ENCODE data around the gene AMBRA1. TPM values are rescaled to one million over a fixed set of nuclear protein-coding genes. Genes with fewer than 3 reads are reported as not detected.

AMBRA1 gene
- total RNA-seq, 1 experiment from 2014 or later: 21.0 TPM

- in situ Hi-C loops (cut with HindIII; ENCODE audit: low pct_unique_long_range_greater_than_20kb, low sequenced_read_pairs): no loop called here
- DNase-seq (ENCODE audit: low read depth): peak; percentile 88
Measured at GRCh38 chr11:46617134-46617971, 23.5 kb upstream of the AMBRA1 start, which contains the start of the genes ATG13 and HARBI1. TSS of gene ATG13 (plus strand) at chr11:46617553. CDS start at chr11:46644292, 26,739 bp downstream. TSS of gene HARBI1 (minus strand) at chr11:46617227. CDS start at chr11:46616237, 990 bp downstream.

GRCh38 chr11:46616551-46617133 is 22.8 kb upstream of the AMBRA1 start:
- DNase-seq (ENCODE audit: low read depth): no peak
- in situ Hi-C loops (cut with HindIII; ENCODE audit: low pct_unique_long_range_greater_than_20kb, low sequenced_read_pairs): no loop called here

GRCh38 chr11:46615756-46616155 is 21.9 kb upstream of the AMBRA1 start:
- in situ Hi-C loops (cut with HindIII; ENCODE audit: low pct_unique_long_range_greater_than_20kb, low sequenced_read_pairs): no loop called here
- DNase-seq (ENCODE audit: low read depth): no peak

GRCh38 chr11:46612326-46612725 is 18.5 kb upstream of the AMBRA1 start:
- no peak for DNase-seq (ENCODE audit: low read depth)
- in situ Hi-C loops (cut with HindIII; ENCODE audit: low pct_unique_long_range_greater_than_20kb, low sequenced_read_pairs): no loop called here

DNA sequence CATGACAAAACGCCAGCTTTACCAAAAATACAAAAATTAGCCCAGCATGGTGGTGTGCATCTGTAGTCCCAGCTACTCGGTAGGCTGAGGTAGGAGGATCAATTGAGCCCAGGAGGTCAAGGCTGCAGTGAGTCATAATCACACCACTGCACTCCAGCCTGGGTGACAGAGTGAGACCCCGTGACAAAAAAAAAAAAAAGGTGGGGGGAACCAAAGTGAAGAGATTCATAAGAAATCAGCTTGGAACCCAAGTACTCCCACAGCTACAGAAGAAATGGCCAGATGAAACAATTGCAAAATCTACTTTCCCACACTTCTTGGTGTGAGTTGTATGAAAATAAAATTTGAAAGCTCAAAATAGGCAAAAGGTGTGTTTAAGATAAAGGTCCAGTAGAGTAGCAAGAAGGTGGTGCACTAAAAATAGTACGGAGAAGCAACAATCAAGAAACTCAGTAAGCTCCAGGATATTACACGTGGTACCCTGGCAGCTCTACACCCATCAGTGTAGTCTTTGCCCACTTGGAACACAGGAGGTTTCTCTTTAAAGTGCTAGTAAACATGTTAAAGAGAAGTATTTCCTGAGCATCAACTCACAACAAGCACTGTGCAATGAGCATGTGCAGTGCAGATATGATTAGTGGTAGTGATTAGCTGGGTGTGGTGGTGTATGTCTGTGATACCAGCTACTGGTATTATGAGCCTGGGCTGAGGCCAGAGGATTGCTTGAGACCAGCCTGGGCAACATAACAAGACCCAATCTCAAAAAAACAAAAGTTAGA is 17.9 kb upstream of the AMBRA1 start:
- in situ Hi-C loops (cut with HindIII; ENCODE audit: low pct_unique_long_range_greater_than_20kb, low sequenced_read_pairs): no loop called here
- DNase-seq (ENCODE audit: low read depth): no peak

- in situ Hi-C loops (cut with HindIII; ENCODE audit: low pct_unique_long_range_greater_than_20kb, low sequenced_read_pairs): no loop called here
- DNase-seq (ENCODE audit: low read depth): no peak
Measured at GRCh38 chr11:46609386-46609785, 15.6 kb upstream of the AMBRA1 start.

GRCh38 chr11:46607516-46607915 is 13.7 kb upstream of the AMBRA1 start:
- in situ Hi-C loops (cut with HindIII; ENCODE audit: low pct_unique_long_range_greater_than_20kb, low sequenced_read_pairs): no loop called here
- DNase-seq (ENCODE audit: low read depth): no peak

- DNase-seq (ENCODE audit: low read depth): no peak
- in situ Hi-C loops (cut with HindIII; ENCODE audit: low pct_unique_long_range_greater_than_20kb, low sequenced_read_pairs): no loop called here
Measured at GRCh38 chr11:46604796-46605195, 11.0 kb upstream of the AMBRA1 start.

DNA sequence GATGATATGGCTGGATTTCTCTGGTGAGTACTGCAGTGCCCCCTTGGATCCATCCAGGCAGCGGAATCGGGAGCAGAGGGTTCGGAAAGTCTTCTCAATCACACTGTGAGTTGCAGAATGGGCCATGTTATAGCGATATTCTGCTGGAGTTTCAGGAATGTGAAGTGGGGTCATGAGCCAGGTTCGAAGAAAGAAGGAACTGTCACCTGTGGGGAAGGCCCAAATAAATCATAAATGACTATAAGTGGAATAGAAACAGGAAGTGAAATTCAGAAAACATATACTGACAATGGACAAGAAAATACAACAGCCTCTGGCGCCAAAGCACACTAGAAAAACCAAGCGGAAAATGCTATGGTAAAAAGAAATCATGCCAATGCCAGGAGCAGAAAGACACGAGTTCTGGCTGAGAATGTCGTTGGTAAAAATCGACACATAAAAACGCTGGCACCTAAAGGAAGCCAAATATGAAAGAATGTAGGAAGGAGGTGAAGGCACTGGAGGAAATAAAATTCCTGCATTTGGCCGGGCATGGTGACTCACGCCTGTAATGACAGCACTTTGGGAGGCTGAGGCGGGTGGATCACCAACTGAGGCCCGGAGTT is 10.0 kb upstream of the AMBRA1 start:
- in situ Hi-C loops (cut with HindIII; ENCODE audit: low pct_unique_long_range_greater_than_20kb, low sequenced_read_pairs): no loop called here
- no peak for DNase-seq (ENCODE audit: low read depth)

DNA sequence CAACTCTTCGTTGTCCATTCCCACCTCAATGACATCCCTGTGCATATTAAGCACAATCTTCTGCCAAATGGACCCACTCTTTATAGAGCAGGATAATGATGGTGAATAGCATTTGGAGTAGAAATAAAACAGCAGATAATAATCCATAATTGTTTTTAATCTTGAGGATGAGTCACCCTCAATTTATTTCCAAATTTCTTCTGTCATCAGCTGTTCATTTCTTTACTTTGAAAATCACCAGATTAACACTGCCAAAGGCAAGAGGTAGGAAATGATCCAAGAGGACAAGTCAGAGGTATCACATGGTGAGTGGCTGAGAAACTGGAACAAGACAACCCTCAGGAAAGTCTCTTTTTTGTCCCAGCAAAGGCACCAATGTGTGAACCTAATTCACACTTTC is 7.3 kb upstream of the AMBRA1 start:
- no peak for DNase-seq (ENCODE audit: low read depth)
- in situ Hi-C loops (cut with HindIII; ENCODE audit: low pct_unique_long_range_greater_than_20kb, low sequenced_read_pairs): no loop called here

GRCh38 chr11:46600194-46600960 is 6.6 kb upstream of the AMBRA1 start:
- in situ Hi-C loops (cut with HindIII; ENCODE audit: low pct_unique_long_range_greater_than_20kb, low sequenced_read_pairs): no loop called here
- no peak for DNase-seq (ENCODE audit: low read depth)

- in situ Hi-C loops (cut with HindIII; ENCODE audit: low pct_unique_long_range_greater_than_20kb, low sequenced_read_pairs): no loop called here
- no peak for DNase-seq (ENCODE audit: low read depth)
Measured at GRCh38 chr11:46599340-46600193, 5.7 kb upstream of the AMBRA1 start.

- no peak for DNase-seq (ENCODE audit: low read depth)
Measured at GRCh38 chr11:46597609-46598219, 3.9 kb upstream of the AMBRA1 start.

GRCh38 chr11:46597155-46597554 is 3.3 kb upstream of the AMBRA1 start:
- in situ Hi-C loops (cut with HindIII; ENCODE audit: low pct_unique_long_range_greater_than_20kb, low sequenced_read_pairs): no loop called here
- DNase-seq (ENCODE audit: low read depth): no peak

More at GRCh38 chr11:46597609-46598219, 3.9 kb upstream of the AMBRA1 start:
- in situ Hi-C loops (cut with HindIII; ENCODE audit: low pct_unique_long_range_greater_than_20kb, low sequenced_read_pairs): no loop called here

DNA sequence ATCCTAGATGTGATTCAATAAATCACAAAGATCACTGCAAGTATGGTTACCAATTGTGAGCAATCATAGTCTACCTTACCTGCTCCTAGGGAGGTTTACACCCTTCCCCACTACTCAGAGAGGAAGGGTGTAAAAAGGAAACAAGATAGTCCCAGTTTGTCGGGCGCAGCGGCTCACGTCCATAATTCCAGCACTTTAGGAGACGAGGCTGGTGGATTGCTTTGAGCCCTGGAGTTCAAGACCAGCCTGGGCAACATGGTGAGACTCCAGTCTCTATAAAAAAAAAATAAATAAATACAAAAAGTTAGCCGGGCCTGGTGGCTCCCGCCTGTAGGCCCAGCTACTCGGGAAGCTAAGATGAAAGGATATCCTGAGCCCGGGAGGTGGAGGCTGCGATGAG is 962 bp upstream of the AMBRA1 start:
- in situ Hi-C loops (cut with HindIII; ENCODE audit: low pct_unique_long_range_greater_than_20kb, low sequenced_read_pairs): no loop called here
- DNase-seq (ENCODE audit: low read depth): no peak

GRCh38 chr11:46594374-46594700 is 514 bp upstream of the AMBRA1 start:
- in situ Hi-C loops (cut with HindIII; ENCODE audit: low pct_unique_long_range_greater_than_20kb, low sequenced_read_pairs): no loop called here
- no peak for DNase-seq (ENCODE audit: low read depth)
